ENCODE results near the gene DNM3. TPM values are rescaled to one million over a fixed set of nuclear protein-coding genes. Genes with fewer than 3 reads are reported as not detected.

Gene DNM3
- total and polyA plus RNA-seq, 2 donors (not counting 1 experiment from before 2014, with no cell fraction given) = 1.0 to 1.3 TPM

- H3K79me2 ChIP-seq (ENCODE audit: control insufficient read depth, insufficient read depth, low read length) = no peaks in the 10 kb centered on the region
- H3K4me3 ChIP-seq (ENCODE audit: control extremely low read depth in 1 of 5, extremely low read depth in 1 of 5, insufficient read depth in 1 of 5, low read depth in 2 of 5, low read length in 4 of 5) = no peak overlapping the region
- H3K27ac Mint-ChIP-seq = no peak overlapping the region
- H2AFZ ChIP-seq (ENCODE audit: insufficient read depth, low read depth, low read length, poor library complexity, severe bottlenecking) = no peak overlapping the region
- TF ChIP-seq EZH2 (IDR thresholded peaks at IDR 0.05; ENCODE audit: borderline replicate concordance, insufficient read depth, low read depth, low read length, poor library complexity, severe bottlenecking) = no peak
- TF ChIP-seq, protein P1, sequence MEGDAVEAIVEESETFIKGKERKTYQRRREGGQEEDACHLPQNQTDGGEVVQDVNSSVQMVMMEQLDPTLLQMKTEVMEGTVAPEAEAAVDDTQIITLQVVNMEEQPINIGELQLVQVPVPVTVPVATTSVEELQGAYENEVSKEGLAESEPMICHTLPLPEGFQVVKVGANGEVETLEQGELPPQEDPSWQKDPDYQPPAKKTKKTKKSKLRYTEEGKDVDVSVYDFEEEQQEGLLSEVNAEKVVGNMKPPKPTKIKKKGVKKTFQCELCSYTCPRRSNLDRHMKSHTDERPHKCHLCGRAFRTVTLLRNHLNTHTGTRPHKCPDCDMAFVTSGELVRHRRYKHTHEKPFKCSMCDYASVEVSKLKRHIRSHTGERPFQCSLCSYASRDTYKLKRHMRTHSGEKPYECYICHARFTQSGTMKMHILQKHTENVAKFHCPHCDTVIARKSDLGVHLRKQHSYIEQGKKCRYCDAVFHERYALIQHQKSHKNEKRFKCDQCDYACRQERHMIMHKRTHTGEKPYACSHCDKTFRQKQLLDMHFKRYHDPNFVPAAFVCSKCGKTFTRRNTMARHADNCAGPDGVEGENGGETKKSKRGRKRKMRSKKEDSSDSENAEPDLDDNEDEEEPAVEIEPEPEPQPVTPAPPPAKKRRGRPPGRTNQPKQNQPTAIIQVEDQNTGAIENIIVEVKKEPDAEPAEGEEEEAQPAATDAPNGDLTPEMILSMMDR (IDR thresholded peaks at IDR 0.05) = no peak
- H3K9ac ChIP-seq (ENCODE audit: low read length) = no peak overlapping the region
- no peaks in the 10 kb centered on the region for H3K9me3 Mint-ChIP-seq (ENCODE audit: insufficient read depth)
- no peaks in the 10 kb centered on the region for H3K4me1 Mint-ChIP-seq
- no peak for DNase-seq
- H4K20me1 ChIP-seq (ENCODE audit: control insufficient read depth, insufficient read depth, low read length, poor library complexity, severe bottlenecking) = no peaks in the 10 kb centered on the region
- H3K27me3 ChIP-seq (replicated peaks in 1 of 4; ENCODE audit: control extremely low read depth in 1 of 4, control insufficient read depth in 3 of 4, insufficient read depth in 4 of 4, low read length in 3 of 4) = no peaks in the 10 kb centered on the region
- no peak for ATAC-seq (ENCODE audit: low read depth)
- no peaks in the 10 kb centered on the region for H3K4me1 ChIP-seq (ENCODE audit: control insufficient read depth in 2 of 2, insufficient read depth in 2 of 2, low read length in 2 of 2)
- H3K4me3 Mint-ChIP-seq = no peak overlapping the region
- 92% methylated on average over 5 of the region's 13 CpGs for WGBS (ENCODE audit: insufficient coverage)
- no peaks in the 10 kb centered on the region for H3K27me3 Mint-ChIP-seq
- no peak overlapping the region for H3K4me2 ChIP-seq (replicated peaks; ENCODE audit: low read depth, low read length, poor library complexity, severe bottlenecking)
- intact Hi-C loops (cut with micrococcal nuclease) = no loop called here
- ChIA-PET CTCF (no interaction called here), POLR2A (no interaction called here)
- no peak overlapping the region for H3K27ac ChIP-seq (ENCODE audit: low read length in 2 of 2)
- H3K9me3 ChIP-seq (ENCODE audit: control extremely low read depth in 1 of 3, control insufficient read depth in 2 of 3, insufficient read depth in 1 of 3, low read length in 2 of 3) = no peaks in the 10 kb centered on the region
- no peaks in the 10 kb centered on the region for H3K36me3 ChIP-seq (replicated peaks in 1 of 2; ENCODE audit: control extremely low read depth in 1 of 2, control insufficient read depth in 1 of 2, extremely low read depth in 1 of 2, insufficient read depth in 2 of 2, low read length in 1 of 2)
These were observed 481.1 kb downstream of the DNM3 start for GRCh38 chr1:172322219-172323061.

GRCh38 chr1:172323686-172324085 lies 482.4 kb downstream of the DNM3 start:
- peaks cover 0 to 4% (median 0%) of the 10 kb centered on the region in 3 donors for H3K9me3 ChIP-seq (ENCODE audit: control extremely low read depth in 1 of 3, control insufficient read depth in 2 of 3, insufficient read depth in 1 of 3, low read length in 2 of 3)

More at GRCh38 chr1:172323686-172324085, 482.4 kb downstream of the DNM3 start:
- H3K27ac ChIP-seq (ENCODE audit: low read length in 2 of 2) = no peak overlapping the region
- Mint-ChIP-seq H3K27ac (no peak overlapping the region), H3K4me3 (no peak overlapping the region), H3K4me1 (no peaks in the 10 kb centered on the region), H3K9me3 (ENCODE audit: insufficient read depth) (no peaks in the 10 kb centered on the region), H3K27me3 (no peaks in the 10 kb centered on the region)
- intact Hi-C loops (cut with micrococcal nuclease) = no loop called here
- no peak overlapping the region for H2AFZ ChIP-seq (ENCODE audit: insufficient read depth, low read depth, low read length, poor library complexity, severe bottlenecking)
- H3K9ac ChIP-seq (ENCODE audit: low read length) = no peak overlapping the region
- DNase-seq (no peak), ATAC-seq (ENCODE audit: low read depth) (no peak)
- no peaks in the 10 kb centered on the region for H3K4me1 ChIP-seq (ENCODE audit: control insufficient read depth in 2 of 2, insufficient read depth in 2 of 2, low read length in 2 of 2)
- WGBS (ENCODE audit: insufficient coverage) = 75% methylated on average over 1 of the region's 1 CpG
- H3K36me3 ChIP-seq (replicated peaks in 1 of 2; ENCODE audit: control extremely low read depth in 1 of 2, control insufficient read depth in 1 of 2, extremely low read depth in 1 of 2, insufficient read depth in 2 of 2, low read length in 1 of 2) = no peaks in the 10 kb centered on the region
- H3K79me2 ChIP-seq (ENCODE audit: control insufficient read depth, insufficient read depth, low read length) = no peaks in the 10 kb centered on the region
- no peak overlapping the region for H3K4me3 ChIP-seq (ENCODE audit: control extremely low read depth in 1 of 5, extremely low read depth in 1 of 5, insufficient read depth in 1 of 5, low read depth in 2 of 5, low read length in 4 of 5)
- H3K4me2 ChIP-seq (replicated peaks; ENCODE audit: low read depth, low read length, poor library complexity, severe bottlenecking) = no peak overlapping the region
- no peaks in the 10 kb centered on the region for H3K27me3 ChIP-seq (replicated peaks in 1 of 4; ENCODE audit: control extremely low read depth in 1 of 4, control insufficient read depth in 3 of 4, insufficient read depth in 4 of 4, low read length in 3 of 4)
- no peaks in the 10 kb centered on the region for H4K20me1 ChIP-seq (ENCODE audit: control insufficient read depth, insufficient read depth, low read length, poor library complexity, severe bottlenecking)
- ChIA-PET CTCF (no interaction called here), POLR2A (no interaction called here)
- TF ChIP-seq, protein P1 (IDR thresholded peaks at IDR 0.05) = no peak
- TF ChIP-seq EZH2 (IDR thresholded peaks at IDR 0.05; ENCODE audit: borderline replicate concordance, insufficient read depth, low read depth, low read length, poor library complexity, severe bottlenecking) = no peak
